ENCODE measurements around the gene GNA14. TPM values are rescaled to one million over a fixed set of nuclear protein-coding genes. Genes with fewer than 3 reads are reported as not detected.
"Not testable (repeated sequence)": the region's sequence is repeated elsewhere in the genome, so short reads cannot be mapped to it uniquely, and the experiment has no call there.

The GNA14 gene
- total RNA-seq, 1 experiment from 2014 or later = 3.4 TPM

- peak; percentile 27 for DNase-seq (ENCODE audit: low spot score)
These were observed 572 bp downstream of the GNA14 start for GRCh38 chr9:77647267-77648233.

GRCh38 chr9:77643871-77644270 is 4.3 kb downstream of the GNA14 start:
- DNase-seq (ENCODE audit: low spot score) = no peak

DNA sequence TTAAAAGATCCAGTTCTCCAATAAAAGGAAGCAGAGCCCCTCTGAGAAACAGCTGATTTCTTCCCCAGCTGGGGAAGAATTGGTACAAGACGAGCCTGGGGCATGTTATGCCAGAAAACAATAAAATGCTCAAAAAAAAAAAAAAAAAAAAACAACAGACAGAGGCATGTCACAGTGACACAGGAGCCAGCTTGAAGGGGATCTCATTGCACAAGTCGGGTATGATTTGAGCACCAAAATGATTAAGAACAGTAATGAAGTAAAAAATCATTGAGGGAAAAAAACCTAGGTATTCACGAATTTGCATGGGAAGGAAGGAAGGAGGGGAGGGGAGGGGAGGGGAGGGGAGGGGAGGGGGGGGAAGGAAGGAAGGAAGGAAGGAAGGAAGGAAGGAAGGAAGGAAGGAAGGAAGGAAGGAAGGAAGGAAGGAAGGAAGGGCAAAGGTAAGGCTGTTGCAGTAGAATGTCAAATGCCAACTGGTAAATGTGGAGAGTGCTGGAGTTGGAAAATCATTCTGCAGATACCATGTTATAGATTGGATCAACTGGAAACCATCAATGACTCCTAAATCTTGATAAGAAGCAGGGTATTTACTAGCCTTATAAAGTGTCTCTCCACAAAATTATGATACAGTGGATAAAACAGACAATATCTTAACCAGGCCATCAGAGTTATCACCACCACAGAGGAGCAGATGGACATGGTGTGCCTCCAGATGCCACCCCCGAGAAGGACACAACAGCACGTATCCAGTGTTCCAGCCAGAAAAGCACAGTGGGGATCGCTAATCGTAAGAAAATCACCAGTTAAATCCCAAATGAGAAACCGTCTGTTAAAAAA is 7.2 kb downstream of the GNA14 start:
- DNase-seq (ENCODE audit: low spot score) = no peak

- no peak for DNase-seq (ENCODE audit: low spot score)
These were observed 15.5 kb downstream of the GNA14 start for GRCh38 chr9:77632652-77633051.

- DNase-seq (ENCODE audit: low spot score) = not testable (repeated sequence)
These were observed 19.3 kb downstream of the GNA14 start for GRCh38 chr9:77628864-77629263.

- DNase-seq (ENCODE audit: low spot score) = no peak
These were observed 31.9 kb downstream of the GNA14 start for GRCh38 chr9:77616191-77616590.

DNA sequence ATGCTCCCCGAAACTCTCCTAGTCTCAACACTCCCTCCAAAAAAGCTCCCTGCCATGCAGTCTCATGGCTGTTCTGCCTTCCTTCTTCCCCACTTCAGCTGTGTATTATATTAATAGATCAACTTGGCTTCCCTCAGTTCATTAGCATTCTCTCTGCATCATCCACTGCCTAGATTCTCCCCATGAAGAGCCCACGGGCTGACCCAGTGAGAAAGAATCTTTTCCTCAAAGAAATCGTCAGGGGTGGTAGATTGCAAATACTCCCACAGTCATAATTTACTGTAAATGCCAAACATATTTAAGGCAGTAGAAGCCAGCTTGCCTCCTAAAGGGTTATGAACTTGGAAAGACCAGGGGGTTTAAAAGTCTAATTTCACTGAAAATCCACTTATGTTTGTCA is 33.5 kb downstream of the GNA14 start:
- no peak for DNase-seq (ENCODE audit: low spot score)

- DNase-seq (ENCODE audit: low spot score) = no peak
These were observed 41.6 kb downstream of the GNA14 start for GRCh38 chr9:77606526-77606925.

DNA sequence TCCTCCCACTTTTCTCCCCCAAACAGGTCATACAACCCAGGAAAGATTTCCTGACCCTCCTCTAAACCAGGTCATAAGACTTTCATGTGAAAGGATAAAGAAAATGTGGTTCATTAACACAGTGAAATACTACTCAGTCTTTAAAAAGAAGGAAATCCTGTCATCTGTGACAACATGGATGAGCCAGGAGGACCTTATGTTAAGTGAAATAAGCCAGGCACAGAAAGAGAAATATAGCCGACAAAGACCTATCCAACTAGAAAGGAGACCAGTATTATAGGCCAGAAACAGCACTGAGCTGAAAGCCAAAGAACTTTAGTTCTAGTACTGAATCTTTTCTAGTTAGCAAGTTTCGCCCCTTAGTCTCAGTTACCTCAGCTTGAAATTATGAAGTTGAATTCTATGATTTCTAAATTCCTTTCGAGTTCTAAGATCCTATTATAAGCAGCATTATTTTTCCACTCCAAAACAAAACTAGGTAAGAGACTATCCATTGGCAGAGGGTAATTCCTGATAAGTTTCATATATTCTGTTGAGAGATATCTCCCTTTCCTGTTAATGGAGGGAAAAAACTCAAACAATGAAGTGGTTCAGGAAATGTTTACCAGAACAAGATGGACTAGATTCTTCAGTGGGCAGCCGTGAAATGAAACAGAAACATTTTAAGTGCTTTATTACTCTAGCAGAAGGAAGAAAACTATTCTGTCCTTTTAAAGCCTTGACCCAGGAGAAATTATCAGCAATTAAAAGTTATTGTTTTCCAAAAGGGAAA is 42.5 kb downstream of the GNA14 start:
- no peak for DNase-seq (ENCODE audit: low spot score)

- DNase-seq (ENCODE audit: low spot score) = peak; percentile 80
These were observed 43.8 kb downstream of the GNA14 start for GRCh38 chr9:77604316-77604715.

GRCh38 chr9:77602852-77603251 is 45.3 kb downstream of the GNA14 start:
- no peak for DNase-seq (ENCODE audit: low spot score)

DNA sequence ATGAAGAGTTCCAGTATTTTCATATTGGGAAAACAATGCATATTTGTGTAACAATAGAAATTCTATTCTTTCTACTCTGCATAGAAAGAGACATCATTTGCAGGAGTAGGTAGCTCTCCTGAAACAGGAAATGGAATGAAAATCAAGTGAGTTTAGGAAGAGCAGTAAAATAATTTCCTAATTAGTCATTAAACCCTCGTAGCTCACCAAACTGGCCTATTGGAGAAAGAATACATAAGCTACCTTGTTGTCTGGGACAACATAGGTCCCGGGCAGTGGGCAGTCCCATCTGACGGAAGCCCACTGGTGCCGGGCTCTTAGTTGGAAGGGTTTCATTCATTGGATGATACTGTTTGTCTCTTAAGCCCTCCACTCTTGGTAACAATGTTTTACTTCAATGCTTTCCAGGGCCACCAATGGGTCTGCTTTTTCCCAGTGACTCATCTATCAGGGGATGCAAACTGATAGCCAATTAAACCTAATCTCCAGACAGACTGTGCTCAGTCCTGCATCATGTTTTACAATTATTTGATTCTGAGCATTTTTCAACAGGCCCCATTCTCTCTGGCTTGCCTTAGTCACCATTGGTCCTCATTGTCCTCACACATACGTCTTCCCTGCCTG is 46.5 kb downstream of the GNA14 start:
- no peak for DNase-seq (ENCODE audit: low spot score)

GRCh38 chr9:77600810-77601209 is 47.3 kb downstream of the GNA14 start:
- DNase-seq (ENCODE audit: low spot score) = no peak

GRCh38 chr9:77599492-77599891 is 48.6 kb downstream of the GNA14 start:
- DNase-seq (ENCODE audit: low spot score) = no peak

DNA sequence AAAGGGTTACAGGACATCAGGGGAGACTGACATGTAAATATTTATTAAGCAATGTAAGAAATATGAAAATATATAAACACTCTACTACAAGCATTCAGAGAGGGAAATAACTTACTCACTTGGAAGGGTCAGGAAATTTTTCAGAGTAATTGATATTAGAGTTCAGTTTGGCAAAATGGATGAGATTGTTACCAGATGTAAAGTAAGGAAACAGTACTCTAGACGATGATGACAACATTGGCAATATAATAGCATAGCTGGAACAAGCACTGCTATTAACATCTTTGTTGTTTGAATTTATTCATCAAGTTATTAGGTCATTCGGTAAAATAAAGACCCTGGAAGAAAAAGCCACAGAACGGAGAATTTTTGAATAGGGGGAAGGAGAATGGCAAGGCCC is 49.1 kb downstream of the GNA14 start:
- no peak for DNase-seq (ENCODE audit: low spot score)

DNA sequence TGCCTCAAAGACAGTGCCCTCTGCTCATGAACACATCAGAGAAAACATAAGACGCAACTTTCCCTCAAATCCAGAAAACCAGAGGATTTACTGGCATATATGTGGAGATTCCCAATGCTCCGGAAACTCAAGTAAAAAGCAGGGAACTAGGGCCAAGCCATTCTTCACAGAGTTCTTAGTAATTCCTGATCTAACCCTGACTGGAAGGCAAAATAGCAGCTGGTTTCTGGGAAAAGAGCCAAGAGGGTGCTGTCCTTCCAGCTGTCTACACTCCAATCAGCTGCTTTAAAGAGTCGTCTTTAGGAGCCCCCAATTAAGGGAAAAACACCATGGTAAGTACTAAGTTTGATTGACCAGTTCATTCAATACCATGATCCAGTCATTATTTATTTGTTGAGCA is 49.6 kb downstream of the GNA14 start:
- DNase-seq (ENCODE audit: low spot score) = no peak

GRCh38 chr9:77597057-77597456 is 51.1 kb downstream of the GNA14 start:
- no peak for DNase-seq (ENCODE audit: low spot score)

- no peak for DNase-seq (ENCODE audit: low spot score)
These were observed 52.6 kb downstream of the GNA14 start for GRCh38 chr9:77595426-77596095.

DNA sequence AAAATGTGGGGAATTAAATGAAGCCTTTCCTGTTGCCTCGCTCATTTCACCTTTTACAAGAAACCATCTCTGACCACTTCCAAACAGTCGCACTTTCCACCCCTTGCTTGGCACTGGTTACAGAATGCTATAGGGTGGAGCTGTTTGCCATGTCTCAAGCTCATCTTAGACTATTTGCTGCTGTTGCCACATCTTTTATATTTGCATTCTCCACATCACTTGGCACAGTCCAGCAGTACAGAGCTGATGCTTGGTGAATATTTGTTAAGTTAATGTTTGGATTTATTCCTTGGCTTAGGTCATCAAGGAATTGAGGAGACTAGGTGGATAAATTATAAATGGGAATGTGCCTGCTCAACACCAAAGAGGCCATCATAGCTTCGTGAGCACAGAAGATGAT is 53.2 kb downstream of the GNA14 start:
- no peak for DNase-seq (ENCODE audit: low spot score)

DNA sequence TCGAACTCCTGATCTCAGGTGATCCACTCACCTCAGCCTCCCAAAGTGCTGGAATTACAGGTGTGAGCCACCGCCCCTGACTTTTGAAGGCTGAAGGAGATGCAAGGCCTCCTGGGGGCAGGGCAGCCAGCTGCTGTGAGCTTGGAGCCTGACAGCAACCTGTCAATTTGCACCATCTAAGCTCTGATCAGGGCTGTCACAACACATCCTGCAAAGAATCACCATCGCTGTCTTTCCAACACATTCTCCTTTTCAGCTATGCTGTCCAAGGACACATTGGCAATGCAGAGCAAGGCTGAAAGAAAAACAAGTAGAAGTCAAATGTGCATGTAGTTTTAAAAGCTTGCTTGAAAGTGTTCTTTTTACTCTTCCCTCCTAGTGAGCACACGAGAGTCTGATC is 54.6 kb downstream of the GNA14 start:
- DNase-seq (ENCODE audit: low spot score) = no peak

GRCh38 chr9:77592476-77592875 is 55.6 kb downstream of the GNA14 start:
- no peak for DNase-seq (ENCODE audit: low spot score)
